Adrenal gland (tissue), 12 donors: Measurements from ENCODE around the gene KCNIP3. TPM values are rescaled to one million over a fixed set of nuclear protein-coding genes. Genes with fewer than 3 reads are reported as not detected.

Source experiments
- DNase-seq, 7 donors: peaks; one replicate each; pipeline ENCODE4 v3.0.0-alpha.2; 2019 to 2020
- H3K27ac ChIP-seq, 5 donors: fragments of 200-600 bp; sonication (generic) in 4 of 5; 1 replicate in 3 of 5; 2 replicates in 2 of 5; pipeline versions ENCODE4 v1.5.1 to v1.8.0; 2016 to 2020; ENCODE audit warnings: mild to moderate bottlenecking in 1 of 5
- H3K27me3 ChIP-seq: fragments of 200-600 bp; 2 replicates; pipeline ENCODE4 v1.8.0; 2021
- H3K36me3 ChIP-seq, 2 donors: fragments of 200-600 bp; replicated peaks in 1 of 2; 1 replicate in 1 of 2; 2 replicates in 1 of 2; pipeline versions ENCODE4 v1.5.1 to v1.8.0; 2018 to 2022
- H3K4me1 ChIP-seq, 2 donors: fragments of 200-600 bp; replicated peaks in 1 of 2; 1 replicate in 1 of 2; 2 replicates in 1 of 2; pipeline versions ENCODE4 v1.5.1 to v1.8.0; 2018 to 2021
- H3K4me3 ChIP-seq, 4 donors: fragments of 200-600 bp; sonication (generic) in 3 of 4; one replicate each; pipeline ENCODE4 v1.5.1; 2016 to 2018
- H3K9me3 ChIP-seq, 3 donors: fragments of 200-600 bp; sonication (generic) in 1 of 3; replicated peaks in 1 of 3; 1 replicate in 2 of 3; 2 replicates in 1 of 3; pipeline versions ENCODE4 v1.5.1 to v1.8.0; 2016 to 2021
- CTCF ChIP-seq, 6 experiments: fragments of 450-650 bp in 4 of 6; fragments of 200-600 bp in 2 of 6; sonication (generic) in 1 of 6; IDR thresholded peaks; 1 replicate in 5 of 6; 2 replicates in 1 of 6; pipeline versions ENCODE4 v1.5.1 to v1.8.0; 2016 to 2021; ENCODE audit warnings: antibody characterized with exemption in 6 of 6, mild to moderate bottlenecking in 2 of 6, moderate library complexity in 1 of 6
- POLR2A ChIP-seq, 2 donors: fragments of 450-650 bp; IDR thresholded peaks; one replicate each; pipeline ENCODE4 v1.6.1; 2017; ENCODE audit warnings: antibody characterized with exemption in 2 of 2, mild to moderate bottlenecking in 2 of 2, moderate library complexity in 1 of 2
- WGBS, 4 donors: extraction: QIAGEN DNeasy Blood & Tissue Kit in 2 of 4; methylation state at CpG; one replicate each; pipeline versions ENCODE4 v1.1.5 to v1.1.7; 2013 to 2017; 5-methylcytosine and 5-hydroxymethylcytosine counted together
- intact Hi-C, 2 donors: fragments of 100-400 bp; cut with DNase I; formaldehyde crosslinking; loops; one replicate each; pipeline versions ENCODE4 v1.14.1 to v1.15.0; 2022 to 2023
- polyA plus RNA-seq, 3 donors: library from polyadenylated mRNA; stranded (reverse); fragments of 200-250 nt in 2 of 3; fragments of 350-450 nt in 1 of 3; fragmentation: Illumina TruSeq in 1 of 3; extraction: RNeasy Lipid Tissue Mini Kit (QIAGEN cat#74804) in 1 of 3; gene quantifications; one replicate each; pipeline ENCODE4 v1.2.3, GENCODE V29; 2013 to 2014
- total RNA-seq, 9 donors: library from RNA; depleted of rRNA in 4 of 9; stranded (reverse); fragments of >200 nt in 4 of 9; fragments of 120-200 nt in 1 of 9; fragmentation: NEBNext Ultra II Directional in 1 of 9; extraction: Animal tissue kit (Norgen Biotek cat#: 25700) in 1 of 9; gene quantifications; one replicate each; pipeline versions ENCODE4 v1.1.0 to v1.2.4, GENCODE V29; 2013 to 2023
- donor health status: healthy with polysubstance abuse.
- donor health status: Bipolar disorder and iron deficiency.
- donor health status: DM: yes; HTN: yes; CAD: no.
- donor health status: DM: no; HTN: no; CAD: no.
- donor health status: DM: no; HTN: no; CAD: no.
- donor health status: DM: yes; HTN: yes; CAD: no.

Gene KCNIP3
- total and polyA plus RNA-seq, 12 donors = 0.54 to 6.3 (median 1.7) TPM

- no peak for DNase-seq
- Histone ChIP-seq H3K4me3 (no peak overlapping the region), H3K9me3 (no peaks in the 10 kb centered on the region), H3K27ac (no peak overlapping the region), H3K27me3 (no peaks in the 10 kb centered on the region), H3K36me3 (no peaks in the 10 kb centered on the region), H3K4me1 (no peaks in the 10 kb centered on the region)
- TF ChIP-seq POLR2A (IDR thresholded peaks at IDR 0.05) (no peak), CTCF (IDR thresholded peaks at IDR 0.05) (no peak)
- WGBS, 4 donors = 42 to 63% (median 56%) methylated on average over 3 of the region's 3 CpGs
- intact Hi-C loops = no loop called here
Observed at GRCh38 chr2:95282458-95282857, 14.7 kb upstream of the KCNIP3 start.

- Histone ChIP-seq H3K4me3 (no peak overlapping the region), H3K36me3 (no peaks in the 10 kb centered on the region), H3K9me3 (no peaks in the 10 kb centered on the region), H3K27ac (no peak overlapping the region), H3K27me3 (no peaks in the 10 kb centered on the region), H3K4me1 (no peaks in the 10 kb centered on the region)
- no peak for DNase-seq
- intact Hi-C loops = no loop called here
- WGBS, 4 donors = 83 to 93% (median 88%) methylated on average over 3 to 4 of the region's 4 CpGs
- TF ChIP-seq POLR2A (IDR thresholded peaks at IDR 0.05) (no peak), CTCF (IDR thresholded peaks at IDR 0.05) (no peak)
Observed at GRCh38 chr2:95283562-95283961, 13.6 kb upstream of the KCNIP3 start.

- H3K27ac ChIP-seq = no peak overlapping the region
- TF ChIP-seq POLR2A (IDR thresholded peaks at IDR 0.05) = no peak
- TF ChIP-seq CTCF (IDR thresholded peaks at IDR 0.05) = no peak
- no peak for DNase-seq
- H3K27me3 ChIP-seq = no peaks in the 10 kb centered on the region
- H3K9me3 ChIP-seq = no peaks in the 10 kb centered on the region
- intact Hi-C loops = no loop called here
- H3K36me3 ChIP-seq = no peaks in the 10 kb centered on the region
- H3K4me1 ChIP-seq = no peaks in the 10 kb centered on the region
- WGBS, 4 donors = 79 to 93% (median 89%) methylated on average over 4 to 13 of the region's 13 CpGs
- H3K4me3 ChIP-seq = no peak overlapping the region
Observed at GRCh38 chr2:95284886-95285541, 12.1 kb upstream of the KCNIP3 start.

- 67 to 75% (median 70%) methylated on average over 4 of the region's 4 CpGs; no CpG with 5 or more reads in 1 of the 4 donors for WGBS, 4 donors
- no peak for TF ChIP-seq POLR2A (IDR thresholded peaks at IDR 0.05)
- no peak for TF ChIP-seq CTCF (IDR thresholded peaks at IDR 0.05)
- no peak overlapping the region for H3K27ac ChIP-seq
Observed at GRCh38 chr2:95285542-95285932, 11.6 kb upstream of the KCNIP3 start.

More at GRCh38 chr2:95285542-95285932, 11.6 kb upstream of the KCNIP3 start:
- intact Hi-C loops = no loop called here
- no peak for DNase-seq
- Histone ChIP-seq H3K27me3 (no peaks in the 10 kb centered on the region), H3K9me3 (no peaks in the 10 kb centered on the region), H3K4me1 (no peaks in the 10 kb centered on the region), H3K4me3 (no peak overlapping the region), H3K36me3 (no peaks in the 10 kb centered on the region)
